Dermis lymphatic vessel endothelial cell (primary cell): Measurements from ENCODE around the gene HMGXB4. TPM values are rescaled to one million over a fixed set of nuclear protein-coding genes. Genes with fewer than 3 reads are reported as not detected.

Experiments
- total RNA-seq: library from RNA; depleted of rRNA; stranded (reverse); fragments of >200 nt; gene quantifications from 2 replicates; pipeline ENCODE4 v1.2.1, GENCODE V29; 2014

HMGXB4 gene
- total RNA-seq, result 9.1 and 12.5 TPM in 2 replicates

GRCh38 chr22:35257321-35258190 lies at the start of gene HMGXB4:
Gene HMGXB4, plus strand, starts transcription at chr22:35257493. Its CDS starts 4,898 bp downstream, at chr22:35262391.

GRCh38 chr22:35299673-35300499 lies 42.6 kb downstream of the HMGXB4 start, which contains the start of gene TOM1:
Gene TOM1, plus strand, starts transcription at chr22:35299894. Its CDS starts 35 bp downstream, at chr22:35299929.

Other genes with a start within 250 kb of the HMGXB4 start
- not detected in 2 replicates for gene ISX, start 191.3 kb upstream of the HMGXB4 start, total RNA-seq
- gene TOM1, start 42.4 kb downstream of the HMGXB4 start, total RNA-seq, result 27.9 and 28.2 TPM in 2 replicates
- gene HMOX1, start 123.6 kb downstream of the HMGXB4 start, total RNA-seq, result 14.0 and 40.1 TPM in 2 replicates
- 19.3 and 20.9 TPM in 2 replicates for gene MCM5, start 142.6 kb downstream of the HMGXB4 start, total RNA-seq